GM21717 (cell line): ENCODE results near the gene INTS6.

Experiments used
- ATAC-seq: cut with Tn5 transposase; IDR thresholded peaks from one replicate; pipeline ENCODE4 v1.9.1; 2021; ENCODE audit warnings: mild to moderate bottlenecking, moderate library complexity; ENCODE audit not compliant: unreplicated experiment

The INTS6 gene

DNA sequence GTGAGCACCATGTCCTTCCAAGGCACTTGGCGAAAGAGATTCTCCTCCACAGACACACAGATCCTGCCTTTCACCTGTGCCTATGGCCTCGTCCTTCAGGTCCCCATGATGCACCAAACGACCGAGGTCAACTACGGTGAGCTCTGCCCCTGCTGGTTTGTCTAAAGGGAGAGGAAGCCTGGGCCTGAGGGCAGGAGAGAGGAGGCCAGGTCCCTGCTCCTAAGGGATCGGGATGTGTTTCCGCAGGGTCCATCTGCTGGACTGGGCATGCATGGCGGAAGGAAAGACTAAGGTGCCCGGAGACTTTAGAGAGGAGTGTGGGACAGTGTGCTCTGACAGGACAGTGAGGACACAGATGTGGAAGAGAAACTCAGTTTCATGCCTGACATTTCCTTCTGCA, 105.7 kb downstream of the INTS6 start:
- ATAC-seq, result no peak

DNA sequence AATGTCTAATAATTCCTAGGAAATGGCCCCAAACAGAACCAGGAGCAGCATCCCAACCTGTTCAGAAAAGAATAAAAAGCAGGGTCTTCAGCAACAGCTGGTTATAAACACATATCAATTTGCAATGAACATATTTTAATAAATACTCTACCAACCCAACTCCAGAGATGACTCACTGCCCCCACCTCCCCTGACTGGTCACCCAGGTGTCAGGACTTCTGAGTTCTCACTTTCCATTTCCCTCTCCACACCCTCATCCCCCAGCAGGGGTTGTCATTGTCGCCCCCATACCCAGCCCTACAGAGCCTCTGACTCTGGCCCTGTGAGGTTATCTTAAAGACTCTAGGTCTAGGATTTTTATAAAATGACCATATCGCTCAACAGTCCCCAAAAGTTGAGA, 106.4 kb downstream of the INTS6 start:
- peak; percentile 45 for ATAC-seq

DNA sequence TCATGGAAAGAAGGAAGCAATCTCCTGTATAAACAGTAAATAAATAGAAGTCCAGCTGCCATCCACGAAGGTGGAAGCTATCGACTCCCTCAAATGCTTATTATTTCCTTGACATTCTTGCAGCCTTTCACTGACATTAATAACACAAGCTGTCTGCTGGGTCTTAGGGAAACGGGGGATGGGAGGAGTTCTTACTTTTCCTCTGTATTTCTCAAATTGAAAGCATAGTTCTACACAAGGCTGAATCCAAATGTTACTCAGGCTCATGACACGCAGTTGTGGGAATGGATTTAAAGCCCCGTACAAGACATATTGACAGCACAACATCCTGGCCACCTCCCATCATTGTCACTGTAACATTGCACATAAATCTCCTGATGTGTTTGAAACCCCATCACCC, 109.4 kb downstream of the INTS6 start:
- ATAC-seq, result no peak

DNA sequence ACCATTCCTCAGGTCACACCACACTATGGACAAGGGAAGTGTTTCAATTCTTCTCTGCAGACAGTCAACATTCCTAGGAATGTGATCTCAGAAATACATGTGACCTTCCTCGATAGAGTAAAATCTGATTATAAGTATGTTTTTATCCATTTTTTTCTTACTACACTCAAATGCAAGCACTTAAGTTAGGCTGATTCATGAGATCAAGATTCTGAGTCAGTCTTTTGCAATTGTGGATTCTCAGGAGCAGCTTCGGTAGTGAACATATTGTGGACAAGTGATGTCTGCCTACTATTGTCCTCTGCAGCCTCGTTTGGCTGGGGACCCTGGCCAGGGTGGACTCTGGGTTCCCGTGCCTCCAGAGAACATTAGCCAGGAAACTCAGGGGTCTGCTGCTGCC, 110.1 kb downstream of the INTS6 start:
- no peak for ATAC-seq

DNA sequence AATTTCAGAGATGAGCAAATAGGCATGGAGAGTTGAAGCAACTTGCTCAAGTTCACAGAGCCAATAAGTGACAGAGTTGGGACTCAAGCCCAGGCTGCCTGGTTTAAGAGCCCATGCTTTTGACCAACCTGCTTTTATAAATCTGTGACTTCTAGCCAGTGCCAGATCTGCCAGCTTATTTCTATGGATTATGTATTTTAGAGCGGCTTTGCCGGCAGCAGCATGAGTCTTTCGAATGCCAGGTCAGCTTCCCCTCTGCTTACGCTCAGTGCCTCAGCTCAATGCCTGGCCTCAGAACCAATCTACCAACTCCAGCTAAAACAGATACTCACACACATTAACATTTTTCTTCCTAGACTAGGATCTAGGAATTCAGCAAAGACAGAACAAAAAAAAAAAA, 111.0 kb downstream of the INTS6 start:
- ATAC-seq, result no peak

DNA sequence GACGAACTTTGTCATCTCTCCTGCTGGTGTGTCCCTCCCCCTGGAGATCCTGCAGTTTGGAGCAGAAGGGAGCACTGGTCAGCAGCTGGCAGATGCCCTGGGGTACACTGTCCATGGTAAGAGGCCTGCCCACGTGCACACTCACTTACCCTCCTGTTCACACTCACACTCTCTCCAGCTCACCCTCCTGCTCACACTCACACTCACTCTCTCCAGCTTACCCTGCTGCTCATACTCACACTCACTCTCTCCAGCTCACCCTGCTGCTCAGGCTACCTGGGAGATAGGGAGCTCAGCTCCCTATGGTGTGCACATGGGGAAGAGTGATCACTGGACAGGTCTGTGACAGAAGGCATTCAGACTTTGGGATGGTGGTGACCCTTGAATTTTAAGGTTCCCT, 111.6 kb downstream of the INTS6 start:
- ATAC-seq, result no peak

DNA sequence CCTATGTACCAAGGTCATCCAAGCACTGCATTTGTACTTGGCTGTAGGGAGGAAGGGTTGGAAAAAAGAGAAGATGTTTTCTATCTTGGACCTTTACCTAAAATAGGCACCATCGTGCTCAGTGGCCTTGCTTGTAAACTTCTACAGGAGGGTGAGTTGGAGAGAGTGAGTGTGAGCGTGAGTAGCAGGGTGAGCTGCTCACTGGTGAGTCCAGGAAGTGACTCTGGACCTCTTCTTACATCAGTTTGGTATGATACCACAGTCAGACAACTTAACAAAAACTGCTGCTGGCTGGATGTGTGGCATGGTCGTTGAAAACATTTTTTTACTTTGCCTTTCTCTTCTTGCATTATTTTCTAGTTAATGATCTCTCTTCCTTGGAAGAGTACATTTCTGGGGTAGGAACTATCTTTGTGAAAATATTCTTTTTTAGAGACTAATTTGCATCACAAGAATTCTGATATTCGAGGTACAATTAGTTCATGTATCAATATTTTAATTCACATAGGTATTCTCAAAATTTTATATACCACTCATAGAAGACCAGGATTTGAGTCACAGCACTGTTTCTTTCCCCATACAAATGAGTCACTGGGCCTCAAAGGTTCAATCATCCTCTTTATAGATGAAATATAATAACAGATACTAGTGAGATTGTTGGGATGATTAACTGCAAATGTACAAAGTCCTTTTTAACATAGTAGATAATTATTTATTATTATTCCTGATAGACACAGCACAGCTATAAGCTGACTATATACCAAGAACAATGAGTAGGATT, 112.7 kb downstream of the INTS6 start:
- ATAC-seq, result no peak

DNA sequence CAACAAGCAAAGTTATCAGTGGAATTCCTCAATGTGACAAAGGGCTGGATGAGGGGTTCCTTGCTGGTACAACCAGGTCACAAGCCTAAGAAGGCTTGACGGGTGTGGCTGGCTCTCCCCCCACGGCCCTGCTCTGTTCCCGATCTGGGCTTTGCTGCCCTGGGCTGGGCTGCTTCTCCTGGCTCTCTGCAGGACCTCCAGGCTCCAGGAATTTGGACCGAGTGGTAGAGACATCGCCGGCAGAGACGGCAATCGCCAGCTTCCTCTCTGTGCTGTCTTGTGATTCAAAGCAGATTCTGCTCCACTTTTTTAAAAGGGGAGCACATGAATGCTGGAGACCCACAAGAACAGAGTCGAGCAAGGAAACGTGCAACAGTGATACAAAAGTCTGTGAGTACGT, 113.5 kb downstream of the INTS6 start, which contains the start of gene SERPINE3:
TSS of gene SERPINE3 (plus strand) at position 338 of the 400 bp plus-strand sequence. CDS start 1,401 bp downstream, outside the sequence.
- ATAC-seq, result no peak

DNA sequence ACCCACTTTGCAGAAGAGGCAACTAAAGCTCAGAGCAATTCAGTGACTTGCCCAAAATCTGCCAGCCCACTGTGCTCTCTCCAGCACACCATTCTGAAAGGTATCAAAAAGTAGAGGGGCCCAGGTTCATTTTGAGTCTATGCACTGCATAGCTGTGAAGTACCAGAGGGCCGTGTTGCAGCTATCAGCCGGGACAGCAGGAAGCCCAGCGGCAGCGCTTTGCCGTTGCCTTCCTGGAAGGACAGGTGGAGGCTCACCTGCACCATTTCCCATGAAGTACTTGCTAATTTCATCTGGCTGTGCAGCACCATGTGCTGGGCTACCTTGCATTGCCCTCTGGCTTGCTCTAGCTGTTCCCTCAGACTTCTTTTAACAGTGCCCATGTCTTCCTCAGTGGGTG, 116.1 kb downstream of the INTS6 start:
- ATAC-seq, result no peak

DNA sequence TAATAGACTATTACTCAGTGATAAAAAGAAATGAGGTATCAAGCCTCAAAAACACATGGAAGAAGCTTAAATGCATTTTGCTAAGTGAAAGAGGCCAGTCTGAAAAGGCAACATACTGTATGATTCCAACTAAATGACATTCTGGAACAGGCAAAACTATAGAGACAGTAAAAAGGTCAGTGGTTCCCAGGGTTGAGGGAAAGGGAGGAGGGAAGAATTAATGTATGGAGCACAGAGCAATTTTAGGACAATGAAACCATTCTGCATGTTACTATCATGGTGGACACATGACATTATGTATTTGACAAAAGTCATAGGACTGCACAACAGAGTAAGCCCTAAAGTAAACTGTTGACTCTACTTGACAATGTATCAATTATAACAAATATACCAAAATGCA, 119.0 kb downstream of the INTS6 start:
- no peak for ATAC-seq

DNA sequence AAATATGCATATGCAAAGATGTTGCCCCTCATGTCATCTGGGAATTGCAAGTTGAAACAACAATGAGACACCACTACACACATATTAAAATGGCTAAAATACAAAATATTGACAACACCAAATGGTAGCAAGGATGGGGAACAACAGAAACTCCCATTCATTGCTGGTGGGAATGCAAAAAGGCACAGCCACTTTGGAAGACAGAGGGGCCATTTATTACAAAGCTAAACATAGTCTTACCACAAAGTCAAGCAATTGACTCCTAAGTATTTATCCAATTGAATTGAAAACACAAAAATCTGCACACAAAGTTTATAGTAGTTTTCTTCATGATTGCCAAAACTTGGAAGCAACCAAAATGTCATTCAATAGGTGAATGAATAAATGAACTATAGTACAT, 119.4 kb downstream of the INTS6 start:
- ATAC-seq, result no peak

DNA sequence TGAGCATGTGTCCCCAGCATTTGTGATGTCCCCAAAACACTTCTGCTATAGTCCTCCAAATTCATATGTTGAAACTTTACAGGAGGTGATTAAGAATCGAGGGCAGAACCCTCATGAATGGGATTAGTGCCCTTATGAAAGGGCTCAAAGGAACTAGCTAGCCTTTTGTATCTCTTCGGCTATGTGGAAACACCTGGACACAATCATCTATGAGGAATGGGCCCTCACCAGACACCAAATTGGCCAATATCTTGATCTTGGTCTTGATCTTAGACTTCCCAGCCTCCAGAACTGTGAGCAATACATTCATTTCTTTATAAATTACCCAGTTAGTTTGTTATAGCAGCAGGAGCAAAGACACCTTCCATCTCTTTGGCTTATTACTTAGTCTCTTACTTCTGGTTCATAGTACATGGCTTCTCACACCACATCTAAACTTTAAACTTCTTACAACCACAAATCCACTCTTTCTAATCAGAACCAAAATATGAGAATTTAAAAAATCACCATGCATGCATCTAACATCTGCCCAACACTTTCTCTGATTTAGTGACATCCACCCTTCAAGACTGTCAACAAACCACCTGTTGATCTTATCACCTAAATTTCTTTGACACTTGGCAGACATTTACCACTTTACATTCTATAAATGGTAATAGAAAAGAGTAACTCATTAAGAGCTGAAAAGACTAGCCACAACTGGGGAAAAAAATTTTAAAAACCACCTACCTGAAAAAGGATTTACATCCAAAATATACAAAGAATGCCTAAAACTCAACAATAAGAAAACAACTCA, 120.1 kb downstream of the INTS6 start:
- no peak for ATAC-seq

DNA sequence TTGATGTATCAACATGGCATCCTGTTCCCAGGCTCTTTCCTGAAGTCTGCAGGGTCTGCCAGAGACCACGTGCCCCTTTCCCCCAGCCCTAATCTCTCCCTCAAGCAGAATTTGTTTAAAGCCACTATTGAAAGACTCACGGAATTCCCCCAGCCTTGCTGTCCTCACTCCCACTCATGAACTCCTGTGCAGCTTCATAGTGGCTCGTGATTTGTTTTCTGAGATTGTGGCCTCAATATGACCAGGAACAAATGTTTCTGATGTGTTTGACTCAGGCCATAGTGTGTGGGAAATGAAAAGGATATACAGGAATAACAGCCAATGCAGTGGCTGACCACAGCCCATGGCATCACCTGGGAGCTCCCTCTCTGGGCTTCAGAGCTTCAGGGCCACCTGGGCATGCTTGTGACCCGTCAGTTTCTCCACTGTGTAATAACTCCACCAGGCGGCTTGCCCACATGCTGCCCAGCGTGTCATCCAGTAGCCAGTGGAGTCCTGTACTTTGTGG, 121.4 kb downstream of the INTS6 start:
- ATAC-seq, result peak; percentile 68

DNA sequence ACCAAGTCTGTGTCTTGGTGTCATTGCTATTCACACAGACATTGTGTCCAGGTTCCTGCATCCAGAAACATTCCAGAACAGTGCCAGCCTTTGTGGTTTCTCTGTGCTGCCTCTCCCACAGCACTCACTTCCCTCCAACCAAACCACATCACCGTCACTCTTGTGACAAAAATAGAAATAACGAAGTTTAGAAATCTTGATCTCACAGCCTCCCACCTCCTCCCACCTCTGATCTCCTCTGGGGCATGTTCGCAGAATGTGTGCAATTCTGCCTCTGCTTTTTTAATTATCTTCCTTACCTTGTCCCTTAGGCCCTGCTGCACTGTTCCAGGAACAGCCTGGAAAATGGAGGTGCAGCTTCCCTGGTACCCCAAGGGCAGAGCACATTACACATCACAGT, 122.0 kb downstream of the INTS6 start:
- ATAC-seq, result no peak

DNA sequence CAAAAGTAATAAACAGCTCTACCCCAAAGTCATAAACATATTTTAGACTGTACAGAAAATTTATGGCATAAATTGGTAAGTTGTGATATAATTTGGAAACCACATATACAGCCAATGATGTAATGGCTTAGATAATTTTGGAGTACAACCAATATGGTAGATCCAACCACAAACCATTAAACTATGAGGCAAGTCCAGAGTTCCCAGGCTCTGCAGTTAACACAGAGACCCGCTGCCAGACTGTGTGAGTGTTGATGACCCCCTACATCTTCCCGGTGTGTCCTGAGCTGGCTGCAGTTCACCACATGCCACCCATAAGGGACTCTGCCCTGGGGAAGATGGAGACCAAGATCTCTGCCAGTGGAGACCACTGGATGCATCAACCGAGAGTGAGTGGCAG, 123.2 kb downstream of the INTS6 start:
- no peak for ATAC-seq

DNA sequence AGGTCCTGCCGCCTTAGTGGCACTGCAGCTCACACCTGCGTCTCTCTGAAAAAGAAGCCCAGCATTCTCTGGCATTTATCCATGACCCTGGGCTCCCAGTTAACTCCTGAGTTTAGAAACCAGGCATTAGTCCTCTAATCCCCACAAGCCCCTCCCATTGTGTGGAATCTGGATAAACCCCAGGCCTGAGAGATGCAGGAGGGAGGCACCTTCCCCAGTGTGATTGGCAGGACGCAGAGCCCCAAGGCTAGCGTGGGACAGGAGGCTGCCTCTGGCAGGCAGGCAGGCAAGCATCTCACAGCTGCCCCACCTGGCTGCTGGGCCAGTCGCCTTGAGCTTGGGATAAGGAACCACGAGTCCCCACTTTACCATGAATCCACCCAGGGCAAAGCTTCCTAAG, 124.3 kb downstream of the INTS6 start:
- ATAC-seq, result no peak

DNA sequence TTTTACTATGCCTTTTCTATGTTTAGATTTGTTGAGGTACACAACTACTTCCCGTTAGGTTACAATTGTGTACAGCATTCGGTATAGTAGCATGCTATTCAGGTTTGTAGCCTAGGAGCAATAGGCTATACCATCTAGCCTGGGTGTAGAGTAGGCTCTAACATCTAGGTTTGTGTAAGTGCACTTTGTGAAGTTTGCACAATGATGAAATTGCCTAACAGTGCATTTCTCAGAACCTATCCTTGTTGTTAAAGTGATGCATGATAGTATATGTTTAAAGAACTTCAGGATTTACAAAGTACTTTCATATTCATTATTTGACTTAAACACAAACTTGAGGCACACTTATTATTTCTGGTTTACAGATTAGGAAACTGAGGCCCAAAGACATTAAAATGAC, 124.9 kb downstream of the INTS6 start:
- no peak for ATAC-seq

DNA sequence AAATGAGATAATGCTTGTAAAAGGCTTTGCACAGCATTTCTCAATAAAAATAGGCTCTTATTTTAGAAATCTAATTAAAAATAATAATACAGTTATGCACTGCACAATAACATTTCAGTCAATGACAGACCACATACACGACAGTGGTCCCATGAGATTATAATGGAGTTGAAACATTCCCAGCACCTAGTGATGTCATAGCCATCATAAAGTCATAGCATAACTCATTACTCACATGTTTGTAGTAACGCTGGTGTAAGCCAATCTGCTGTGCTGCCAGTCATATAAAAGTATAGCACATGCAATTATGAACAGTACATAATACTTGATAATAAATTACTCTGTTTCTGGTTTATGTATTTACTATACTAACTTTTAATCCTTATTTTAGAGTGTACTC, 126.1 kb downstream of the INTS6 start:
- no peak for ATAC-seq

DNA sequence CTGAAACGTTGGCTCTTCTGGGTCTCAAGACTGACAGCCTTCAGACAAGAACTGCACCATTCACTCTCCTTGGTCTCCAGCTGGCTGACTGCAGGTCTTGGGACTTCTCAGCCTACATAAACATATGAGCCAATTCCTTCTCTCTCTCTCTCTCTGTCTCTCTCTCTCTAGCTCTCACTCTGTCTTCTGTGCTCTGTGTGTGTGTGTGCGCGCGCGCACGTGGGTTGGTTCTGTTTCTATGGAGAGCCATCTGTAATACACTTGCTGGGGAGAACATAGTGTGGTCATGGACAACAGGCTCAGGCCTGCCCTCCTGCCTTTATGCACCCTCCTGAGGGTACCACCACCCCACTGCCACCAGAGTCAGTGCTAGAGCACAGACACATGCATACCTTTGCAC, 127.0 kb downstream of the INTS6 start:
- no peak for ATAC-seq

DNA sequence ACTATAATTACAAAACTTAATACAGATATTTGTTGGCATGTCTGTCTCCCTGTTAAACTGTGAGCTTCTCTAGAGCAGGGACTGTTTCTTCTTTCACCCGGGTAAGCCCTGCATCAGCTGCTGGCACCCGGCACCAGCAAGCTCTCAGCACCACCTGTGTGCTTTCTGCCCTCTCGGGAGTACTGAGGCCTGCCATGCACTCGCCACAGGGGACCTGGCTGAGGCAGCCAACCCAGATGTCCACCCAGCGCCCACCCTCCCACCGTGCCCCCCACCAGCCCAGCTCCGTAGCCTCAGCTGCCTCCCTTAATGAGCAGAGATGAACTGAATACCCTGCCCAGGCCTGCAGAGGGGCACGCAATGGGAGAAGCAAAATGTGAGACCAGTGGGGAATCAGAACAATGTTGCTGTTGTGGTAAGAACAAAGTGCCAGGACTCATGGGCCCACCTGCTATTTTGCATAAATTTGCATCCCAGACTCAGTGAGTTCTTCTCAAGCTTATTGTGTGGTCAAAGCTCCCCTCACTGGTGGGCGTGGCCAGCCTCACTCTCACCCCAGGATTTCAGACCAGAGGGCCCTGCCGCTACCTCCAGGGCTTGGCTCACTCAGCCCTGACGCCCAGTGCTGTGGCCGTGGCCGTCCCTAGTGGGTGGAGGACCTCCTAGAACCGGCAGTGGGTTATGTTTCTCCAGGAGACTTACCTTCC, 128.0 kb downstream of the INTS6 start:
- ATAC-seq, result no peak

DNA sequence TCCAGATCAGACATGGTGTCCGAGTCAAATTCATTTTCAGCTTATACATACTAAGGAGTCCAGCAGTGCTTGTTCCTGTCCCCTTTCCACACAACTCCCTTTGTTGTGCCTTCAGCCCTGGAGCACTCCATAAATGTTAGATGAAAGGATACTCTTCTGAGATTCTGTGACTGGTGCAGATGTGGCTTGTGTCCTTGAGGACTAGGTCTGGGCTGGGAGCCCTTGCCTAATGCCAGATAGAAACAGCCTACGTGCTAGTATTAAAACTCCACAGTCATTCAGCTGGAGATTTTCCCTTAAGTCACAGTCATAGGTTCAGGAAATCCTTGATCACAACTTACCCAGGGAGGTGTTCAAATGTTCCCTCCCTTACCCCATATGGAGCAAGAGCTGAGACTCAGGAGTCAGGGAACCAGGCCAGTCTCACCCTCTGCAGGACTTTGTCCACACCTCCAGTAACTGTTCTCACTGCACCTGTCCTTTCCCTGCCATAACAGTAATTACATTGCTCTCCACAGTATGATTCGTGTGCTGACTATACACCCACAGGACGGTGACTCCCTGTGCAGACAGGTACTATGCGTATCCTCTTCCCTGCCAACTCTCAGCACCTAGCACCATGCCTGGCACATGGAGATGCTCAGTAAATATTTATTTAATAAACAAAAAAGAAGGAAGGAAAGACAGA, 128.9 kb downstream of the INTS6 start:
- ATAC-seq, result no peak
